Neural cell (in vitro differentiated cells): ENCODE data around the gene TUBG1. TPM values are rescaled to one million over a fixed set of nuclear protein-coding genes. Genes with fewer than 3 reads are reported as not detected.
"Not testable (repeated sequence)": the region's sequence is repeated elsewhere in the genome, so short reads cannot be mapped to it uniquely, and the experiment has no call there.

Source experiments
- H2AFZ ChIP-seq: fragments of 200-600, 300-800 bp; sonication (generic), shearing (Covaris generic); 2 replicates; pipeline ENCODE4 v1.6.0; 2014; ENCODE audit warnings: low read depth, mild to moderate bottlenecking, antibody characterized with exemption, low read length, moderate library complexity
- H3F3A ChIP-seq: fragments of 200-600 bp; shearing (Covaris generic); 2 replicates; pipeline ENCODE4 v1.6.1; 2016; ENCODE audit warnings: mild to moderate bottlenecking, moderate library complexity, mixed read lengths, antibody characterized with exemption, low read length; ENCODE audit not compliant: insufficient read depth, poor library complexity, severe bottlenecking
- H3K27ac ChIP-seq: fragments of 200-600, 300-800 bp; sonication (generic), shearing (Covaris generic); 2 replicates; pipeline ENCODE4 v1.5.1; 2014; ENCODE audit warnings: mild to moderate bottlenecking, low read length, moderate library complexity
- H3K27me3 ChIP-seq: fragments of 300-800, 200-600 bp; sonication (generic), shearing (Covaris generic); 2 replicates; pipeline ENCODE4 v1.6.0; 2014; ENCODE audit warnings: mild to moderate bottlenecking, low read depth, low read length, moderate library complexity; ENCODE audit not compliant: insufficient read depth
- H3K36me3 ChIP-seq: fragments of 300-800, 200-600 bp; sonication (generic), shearing (Covaris generic); 2 replicates; pipeline ENCODE4 v1.5.1; 2014; ENCODE audit warnings: mild to moderate bottlenecking, antibody characterized with exemption, low read length, moderate library complexity; ENCODE audit not compliant: insufficient read depth
- H3K4me2 ChIP-seq: fragments of 300-800, 200-600 bp; sonication (generic), shearing (Covaris generic); 2 replicates; pipeline ENCODE4 v1.6.0; 2014; ENCODE audit warnings: mild to moderate bottlenecking, low read length
- H3K4me3 ChIP-seq: fragments of 300-800, 200-600 bp; sonication (generic), shearing (Covaris generic); 2 replicates; pipeline ENCODE4 v1.5.1; 2014; ENCODE audit warnings: mild to moderate bottlenecking, low read length, moderate library complexity
- H3K79me2 ChIP-seq: fragments of 200-600 bp; shearing (Covaris generic); replicated peaks from 2 replicates; pipeline ENCODE4 v1.6.0; 2014; ENCODE audit warnings: mild to moderate bottlenecking, low read length, moderate library complexity; ENCODE audit not compliant: insufficient read depth
- H3K9ac ChIP-seq: fragments of 300-800, 200-600 bp; sonication (generic), shearing (Covaris generic); 2 replicates; pipeline ENCODE4 v1.6.1; 2016; ENCODE audit warnings: mild to moderate bottlenecking, low read length, mixed read lengths
- H3K9me2 ChIP-seq: fragments of 200-600 bp; shearing (Covaris generic); 2 replicates; pipeline ENCODE4 v1.6.1; 2016; ENCODE audit warnings: mild to moderate bottlenecking, low read length, mixed read lengths; ENCODE audit not compliant: insufficient read depth
- H3K9me3 ChIP-seq: fragments of 200-600, 300-800 bp; sonication (generic), shearing (Covaris generic); 2 replicates; pipeline ENCODE4 v1.6.1; 2016; ENCODE audit warnings: mild to moderate bottlenecking, mixed run types, low read length, moderate library complexity, mixed read lengths
- H4K20me1 ChIP-seq: fragments of 200-600 bp; shearing (Covaris generic); 2 replicates; pipeline ENCODE4 v1.6.1; 2016; ENCODE audit warnings: mild to moderate bottlenecking, mixed run types; ENCODE audit not compliant: insufficient read depth
- CTCF ChIP-seq: fragments of 450-650 bp; IDR thresholded peaks from 2 replicates; pipeline ENCODE4 v1.5.1; 2014; ENCODE audit warnings: antibody characterized with exemption, mild to moderate bottlenecking, moderate library complexity; ENCODE audit not compliant: poor library complexity, severe bottlenecking
- EP300 ChIP-seq: fragments of 450-650 bp; conservative IDR thresholded peaks from 2 replicates; pipeline ENCODE4 v1.6.1; 2014; ENCODE audit warnings: antibody characterized with exemption, mild to moderate bottlenecking, moderate library complexity; ENCODE audit not compliant: poor library complexity, severe bottlenecking
- EZH2 ChIP-seq: fragments of 200-600, 300-800 bp; shearing (Covaris generic), sonication (generic); IDR thresholded peaks from 2 replicates; pipeline ENCODE4 v1.6.1; 2014; ENCODE audit warnings: antibody characterized with exemption, low read length, borderline replicate concordance, mild to moderate bottlenecking; ENCODE audit not compliant: insufficient read depth, poor library complexity, severe bottlenecking
- MXI1 ChIP-seq: fragments of 450-650 bp; conservative IDR thresholded peaks from 2 replicates; pipeline ENCODE4 v1.6.1; 2014; ENCODE audit warnings: antibody characterized with exemption, mild to moderate bottlenecking; ENCODE audit not compliant: poor library complexity, severe bottlenecking
- POLR2AphosphoS5 ChIP-seq: IDR thresholded peaks from 2 replicates; pipeline ENCODE4 v1.6.1; 2012
- RAD21 ChIP-seq: fragments of 450-650 bp; conservative IDR thresholded peaks from 2 replicates; pipeline ENCODE4 v1.6.1; 2014; ENCODE audit warnings: antibody characterized with exemption, mild to moderate bottlenecking, moderate library complexity
- REST ChIP-seq: IDR thresholded peaks from 2 replicates; pipeline ENCODE4 v1.6.1; 2012; ENCODE audit warnings: borderline replicate concordance
- SMC3 ChIP-seq: fragments of 450-650 bp; conservative IDR thresholded peaks from 2 replicates; pipeline ENCODE4 v1.6.1; 2014; ENCODE audit warnings: antibody characterized with exemption, mild to moderate bottlenecking, moderate library complexity; ENCODE audit not compliant: poor library complexity
- TAF1 ChIP-seq: IDR thresholded peaks from 2 replicates; pipeline ENCODE4 v1.6.1; 2012; ENCODE audit warnings: low read depth
- polyA plus RNA-seq: library from polyadenylated mRNA; depleted of rRNA; stranded (reverse); fragments of >200 nt; gene quantifications from 2 replicates; pipeline ENCODE4 v1.2.3, GENCODE V29; 2014

TUBG1 gene
- polyA plus RNA-seq, 1 donor from 2014 or later = 14.2 TPM

GRCh38 chr17:42607769-42608168 lies 1.7 kb upstream of the TUBG1 start:
- Histone ChIP-seq H3F3A (no peaks in the 10 kb centered on the region), H3K27ac (peak overlapping the region; percentile 90), H3K9me3 (no peaks in the 10 kb centered on the region), H3K27me3 (no peaks in the 10 kb centered on the region), H2AFZ (no peak overlapping the region), H3K36me3 (no peaks in the 10 kb centered on the region), H3K79me2 (peaks cover 49% of the 10 kb centered on the region), H3K4me3 (peak overlapping the region; percentile 78), H3K9ac (peak overlapping the region; percentile 95), H4K20me1 (no peaks in the 10 kb centered on the region), H3K4me2 (peak overlapping the region; percentile 98), H3K9me2 (no peaks in the 10 kb centered on the region)
- no peak for TF ChIP-seq POLR2AphosphoS5
- no peak for TF ChIP-seq EZH2
- TF ChIP-seq MXI1 = no peak
- no peak for TF ChIP-seq SMC3
- TF ChIP-seq TAF1 = no peak
- no peak for TF ChIP-seq EP300

- no peak for TF ChIP-seq MXI1
- no peak for TF ChIP-seq SMC3
- TF ChIP-seq RAD21 = peak; percentile 44
- Histone ChIP-seq H3K9me2 (no peaks in the 10 kb centered on the region), H3K79me2 (peaks cover 44% of the 10 kb centered on the region), H3K4me3 (peak overlapping the region; percentile 78), H3K27me3 (no peaks in the 10 kb centered on the region), H3K4me2 (peak overlapping the region; percentile 98), H3K36me3 (no peaks in the 10 kb centered on the region), H2AFZ (peak overlapping the region; percentile 58), H3K27ac (peak overlapping the region; percentile 90), H4K20me1 (no peaks in the 10 kb centered on the region), H3K9ac (peak overlapping the region; percentile 95), H3K9me3 (no peaks in the 10 kb centered on the region), H3F3A (no peaks in the 10 kb centered on the region)
Observed at GRCh38 chr17:42608305-42609181, 940 bp upstream of the TUBG1 start.

GRCh38 chr17:42609814-42610801 lies 625 bp downstream of the TUBG1 start:
- TF ChIP-seq MXI1 = peak; percentile 9
- H3K9me2 ChIP-seq, H4K20me1 ChIP-seq, H3K9me3 ChIP-seq, H3K27me3 ChIP-seq, H3K36me3 ChIP-seq, H3F3A ChIP-seq: not testable (repeated sequence)
- Histone ChIP-seq H3K4me2 (peak overlapping the region; percentile 55), H3K79me2 (peaks cover 37% of the 10 kb centered on the region), H3K9ac (peak overlapping the region; percentile 76), H3K4me3 (peak overlapping the region; percentile 78), H2AFZ (peak overlapping the region; percentile 52), H3K27ac (peak overlapping the region; percentile 67)

- no peaks in the 10 kb centered on the region for H3K36me3 ChIP-seq
- no peak overlapping the region for H3K4me2 ChIP-seq
- no peak overlapping the region for H3K27ac ChIP-seq
Observed at GRCh38 chr17:42612013-42612412, 2.5 kb downstream of the TUBG1 start.

More at GRCh38 chr17:42612013-42612412, 2.5 kb downstream of the TUBG1 start:
- Histone ChIP-seq H3F3A (no peaks in the 10 kb centered on the region), H4K20me1 (no peaks in the 10 kb centered on the region), H3K27me3 (no peaks in the 10 kb centered on the region), H3K4me3 (no peak overlapping the region), H3K9me2 (no peaks in the 10 kb centered on the region), H2AFZ (no peak overlapping the region), H3K79me2 (peaks cover 19% of the 10 kb centered on the region), H3K9ac (no peak overlapping the region), H3K9me3 (no peaks in the 10 kb centered on the region)
- TF ChIP-seq TAF1 (no peak), REST (no peak), POLR2AphosphoS5 (no peak), SMC3 (no peak), EZH2 (no peak), EP300 (no peak), CTCF (no peak), MXI1 (no peak), RAD21 (no peak)
